Amygdala (tissue), 56 donors: Measurements from ENCODE around the gene NME9.

Source experiments
- DNase-seq, 56 donors: peaks; one replicate each; lab custom pipeline; 2025; lab: John Stamatoyannopoulos, UW

Gene NME9

DNA sequence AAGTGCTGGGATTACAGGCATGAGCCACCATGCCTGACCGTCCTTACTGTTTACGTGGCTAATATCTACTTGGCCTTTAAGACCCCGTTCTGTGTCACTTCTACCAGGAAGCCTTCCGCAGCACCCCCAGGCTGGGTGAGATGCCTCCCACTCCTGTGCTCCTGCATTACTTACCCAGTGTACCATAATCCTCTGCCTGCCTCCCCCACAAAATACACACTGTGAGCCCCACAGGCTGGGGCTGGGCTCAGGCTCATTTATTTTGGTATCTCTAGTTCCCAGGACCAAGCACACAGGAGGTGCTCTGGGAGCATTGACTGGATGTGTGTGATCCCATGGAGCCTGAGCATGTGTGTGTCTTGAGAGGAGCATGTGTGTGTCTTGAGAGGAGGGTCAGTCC is 33.7 kb upstream of the NME9 start:
- DNase-seq: no peak

DNA sequence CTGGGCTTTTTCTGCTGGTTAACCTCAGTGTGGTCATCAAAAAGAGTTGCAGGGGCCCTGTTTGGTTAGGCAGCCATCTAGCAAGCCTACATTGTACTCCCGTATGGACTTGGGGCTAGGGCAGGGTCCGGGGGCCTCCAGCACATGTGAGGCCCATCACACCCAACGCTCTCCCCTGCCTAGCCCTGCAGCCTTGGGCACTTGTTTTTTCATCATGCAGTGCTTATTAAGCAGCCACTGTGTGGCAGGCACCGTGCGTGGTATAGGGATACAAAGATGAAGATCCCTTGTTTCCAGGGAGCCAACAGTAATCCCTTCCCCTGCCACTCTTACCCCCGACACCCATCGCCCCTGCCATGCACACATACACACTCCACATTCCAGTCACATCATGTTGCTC is 32.9 kb upstream of the NME9 start:
- peak in 5 of 56 donors; percentile 8 to 65 (median 21) for DNase-seq

- no peak for DNase-seq
These were observed 31.9 kb upstream of the NME9 start for GRCh38 chr3:138361561-138361971.

DNA sequence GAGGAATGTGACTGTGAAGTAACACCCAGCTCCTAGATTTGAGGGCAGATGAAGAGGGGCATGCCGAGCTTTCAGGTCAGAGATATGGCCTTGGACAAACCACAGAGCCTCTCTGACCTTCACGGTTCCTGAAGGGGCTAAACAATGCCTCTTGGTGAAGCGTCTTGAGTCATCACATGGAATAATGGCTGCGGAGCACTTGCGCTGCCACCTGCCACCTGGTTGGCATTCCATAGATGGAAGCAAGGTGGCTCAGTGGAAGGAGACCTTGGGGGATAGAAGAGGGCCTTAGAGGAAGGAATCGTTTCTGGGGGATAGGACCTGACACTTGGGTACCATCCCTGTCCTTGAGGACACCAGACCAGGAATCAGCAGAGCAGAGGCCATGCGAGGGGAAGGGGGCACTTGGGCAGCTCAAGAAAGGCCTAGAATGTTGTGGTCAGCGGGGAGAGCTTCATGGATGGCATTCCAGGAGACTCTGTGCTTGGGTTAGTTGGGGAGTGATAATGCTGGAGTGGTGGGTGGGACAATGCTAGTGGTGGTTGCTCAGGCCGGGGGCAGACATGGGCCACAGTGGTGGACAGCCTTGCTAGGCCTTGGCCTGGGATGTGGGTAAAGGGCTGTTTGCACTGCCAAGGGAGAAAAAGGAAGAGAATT is 31.3 kb upstream of the NME9 start:
- no peak for DNase-seq

DNA sequence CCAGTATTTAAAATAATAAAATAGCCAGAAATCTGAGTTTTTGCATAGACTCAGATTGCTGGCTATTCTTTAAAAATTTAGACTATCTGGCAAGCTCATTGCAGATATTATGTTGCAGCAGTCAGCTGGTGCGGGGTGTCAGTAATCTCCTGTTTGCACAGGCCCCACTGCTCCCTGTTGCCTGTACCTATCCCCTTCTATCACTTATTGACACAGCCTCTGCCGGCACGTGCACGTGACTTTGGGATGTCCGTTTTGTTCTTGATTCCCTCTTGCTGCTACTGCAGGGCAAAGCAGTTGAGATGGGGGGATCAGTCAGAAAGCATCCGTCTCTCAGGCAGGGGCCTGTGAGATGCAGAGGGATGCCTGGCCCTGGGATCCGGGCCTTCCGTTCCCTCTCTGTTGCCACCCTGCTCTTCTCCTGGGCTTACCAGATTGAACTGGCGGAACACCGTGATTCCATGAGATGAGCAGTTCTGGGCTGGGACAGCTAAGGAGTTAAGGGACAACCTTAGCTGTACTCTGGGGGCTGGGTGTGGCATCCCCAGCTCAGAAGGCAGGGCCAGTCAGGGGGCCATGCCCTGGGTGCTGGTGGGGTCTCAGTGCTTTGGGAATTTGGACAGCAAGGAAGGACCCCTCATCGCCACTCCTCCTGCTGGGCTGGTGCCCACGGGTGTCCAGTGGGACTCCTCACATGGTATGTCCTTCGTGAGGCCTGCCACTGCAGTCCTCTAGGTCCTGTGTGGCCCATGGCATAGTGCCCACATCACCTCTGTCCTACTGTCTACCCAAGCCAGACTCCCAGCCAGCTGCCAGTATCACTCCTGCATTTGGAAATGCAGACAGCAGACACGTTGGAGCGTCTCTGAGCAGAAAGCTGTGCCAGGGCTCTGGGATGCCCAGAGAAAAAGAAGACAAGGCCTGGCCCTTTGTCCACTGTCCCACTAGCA is 30.5 kb upstream of the NME9 start:
- no peak for DNase-seq

DNA sequence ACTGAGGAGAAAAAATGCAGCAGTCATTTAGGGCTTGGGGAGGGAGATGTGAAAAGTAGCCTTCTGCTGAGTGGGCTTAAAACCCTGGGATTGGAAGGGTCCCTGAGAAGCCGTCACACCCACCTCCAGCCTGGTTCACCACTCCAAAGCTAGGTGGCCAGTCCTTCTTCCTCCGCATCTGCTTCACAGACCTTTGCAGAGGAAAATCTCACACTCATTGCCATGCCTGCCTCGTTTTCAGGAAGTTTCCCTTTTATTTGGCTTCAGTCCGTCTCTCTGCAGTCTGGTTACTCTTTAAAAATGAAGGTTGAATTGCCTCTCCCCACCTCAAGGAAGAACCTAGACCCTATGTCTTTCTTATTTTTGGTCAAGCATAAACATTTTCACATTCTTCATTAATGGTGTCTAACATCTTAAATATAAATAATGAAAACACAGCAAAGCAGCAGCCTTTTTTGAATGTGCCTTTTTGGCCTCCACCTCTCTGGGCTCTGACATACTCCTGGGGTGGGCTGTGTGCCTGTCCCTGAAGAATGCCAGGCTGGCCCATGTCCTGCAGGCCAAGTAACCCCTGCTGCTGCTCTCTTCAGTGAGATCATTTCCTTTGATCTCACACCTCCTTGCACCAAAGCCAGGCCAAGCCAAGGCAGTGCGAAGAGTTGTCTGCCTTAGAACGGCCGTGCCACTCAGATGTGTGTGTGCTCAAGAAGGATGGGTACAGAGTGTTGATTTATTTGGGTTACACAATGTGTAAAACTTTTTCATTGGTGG is 29.7 kb upstream of the NME9 start:
- peak in 4 of 56 donors; percentile 14 to 41 (median 30) for DNase-seq

DNA sequence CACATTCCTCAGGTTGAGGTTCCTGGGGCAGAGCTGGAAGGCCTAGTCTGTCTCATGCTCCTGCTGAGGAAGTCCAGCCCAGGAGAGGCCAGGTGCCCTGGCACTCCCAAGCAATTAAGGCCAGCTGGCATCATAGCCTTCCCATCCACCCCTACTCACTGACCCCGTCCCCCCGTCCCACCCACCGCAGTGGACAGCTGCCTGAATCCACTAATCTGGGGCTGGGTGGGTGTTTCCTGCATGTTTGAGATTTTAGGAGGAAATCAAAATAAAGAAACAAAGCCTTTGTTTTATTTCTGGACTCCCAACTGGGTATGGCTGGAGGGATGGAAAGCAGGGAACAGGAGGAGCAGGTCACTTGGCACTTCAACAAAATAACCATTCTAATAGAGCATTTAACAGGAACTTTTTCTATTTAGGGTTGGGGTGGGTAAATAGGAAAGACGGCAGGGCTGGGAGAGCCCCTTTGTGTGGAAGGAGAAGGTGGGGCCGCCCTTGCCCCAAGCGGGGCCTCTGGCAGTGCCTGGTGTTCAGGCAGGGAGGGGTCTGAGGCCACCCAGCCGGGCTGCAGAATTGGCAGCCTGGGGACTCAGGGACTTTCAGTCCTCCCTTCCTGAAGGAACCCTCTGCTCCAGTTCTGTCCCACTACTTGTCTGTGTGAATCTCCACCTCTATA is 27.2 kb upstream of the NME9 start:
- peak in 18 of 56 donors; percentile 12 to 70 (median 36) for DNase-seq

DNA sequence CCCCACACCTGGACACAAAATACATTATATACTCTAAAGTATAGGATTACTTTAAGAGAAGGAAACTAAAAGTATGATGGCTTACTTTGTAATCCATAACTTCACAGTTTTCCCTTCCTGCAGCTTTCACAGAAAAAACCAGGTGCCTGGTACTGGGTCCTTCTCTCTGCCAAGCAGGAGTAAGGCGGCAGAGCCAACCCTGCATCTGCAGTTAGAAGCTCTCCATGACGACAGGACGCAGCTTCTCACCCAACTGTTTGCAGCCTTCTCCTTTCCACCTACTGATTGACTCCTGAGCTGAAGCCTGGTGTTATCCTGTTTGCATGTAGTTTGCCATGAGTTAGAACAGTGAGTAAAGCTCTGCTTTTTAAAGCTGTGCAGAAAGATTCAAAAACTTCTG is 25.4 kb upstream of the NME9 start:
- no peak for DNase-seq

DNA sequence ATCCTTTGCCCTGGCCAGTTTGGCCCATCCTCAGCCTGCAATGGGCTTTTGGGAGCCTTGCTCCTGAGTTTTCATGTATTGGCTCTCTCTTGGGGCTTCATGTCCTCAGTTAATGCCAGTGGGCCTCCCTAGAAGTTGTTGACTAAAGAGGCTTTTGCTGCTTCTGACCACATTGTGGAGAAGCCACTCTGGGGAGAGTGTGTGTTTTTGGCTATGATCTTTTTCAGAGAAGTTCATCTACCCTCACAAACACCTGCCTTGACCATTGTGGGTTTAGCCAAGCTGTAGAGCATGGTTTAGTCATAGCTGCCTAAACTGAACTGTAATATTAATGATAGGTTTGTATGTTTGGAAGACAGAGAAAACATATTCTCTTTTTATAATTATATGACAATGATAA is 24.7 kb upstream of the NME9 start:
- DNase-seq: no peak

DNA sequence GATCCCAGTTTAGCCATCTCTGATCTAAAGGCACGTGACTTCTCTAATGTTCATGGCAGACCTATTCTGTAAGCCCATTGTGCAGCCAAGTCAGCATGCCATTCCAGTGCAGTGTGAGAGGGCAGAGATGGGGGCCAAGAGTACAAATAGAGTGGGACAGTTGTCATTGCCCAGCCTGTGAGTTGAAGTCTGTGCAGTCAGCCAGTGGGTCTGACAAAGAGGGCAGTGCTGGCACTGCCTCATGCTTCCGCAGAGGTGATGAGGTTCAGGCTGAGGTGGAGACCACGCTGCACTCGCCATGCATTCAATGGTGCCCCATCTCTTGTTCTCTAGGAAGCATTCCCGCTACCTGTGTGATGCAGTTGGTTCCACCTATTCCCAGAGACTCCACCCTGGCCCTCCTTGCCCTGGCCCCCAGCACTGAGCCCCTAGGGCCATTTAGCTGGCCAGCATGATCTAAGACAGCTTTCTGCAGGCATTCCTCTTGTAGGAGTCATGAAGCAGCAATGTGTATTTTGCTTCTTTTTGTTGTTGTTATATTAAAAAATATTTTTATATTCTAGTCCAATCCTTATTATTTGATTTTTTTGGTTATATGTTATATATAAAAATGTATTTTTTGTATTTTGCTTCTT is 22.4 kb upstream of the NME9 start:
- DNase-seq: no peak

- DNase-seq: no peak
These were observed 21.5 kb upstream of the NME9 start for GRCh38 chr3:138351151-138351550.

- peak in 2 of 56 donors; percentile 17 to 65 for DNase-seq
These were observed 20.4 kb upstream of the NME9 start for GRCh38 chr3:138349926-138350665.

- DNase-seq: peak in 11 of 56 donors; percentile 17 to 62 (median 48)
These were observed 19.4 kb upstream of the NME9 start for GRCh38 chr3:138348754-138349739.

- peak in 48 of 56 donors; percentile 18 to 90 (median 62) for DNase-seq
These were observed 18.5 kb upstream of the NME9 start, which contains the start of gene MRAS for GRCh38 chr3:138347960-138348753. Gene MRAS, plus strand, starts transcription at chr3:138348579. Its CDS starts 24,305 bp downstream, at chr3:138372884.

- DNase-seq: no peak
These were observed 15.1 kb upstream of the NME9 start for GRCh38 chr3:138344754-138345153.

DNA sequence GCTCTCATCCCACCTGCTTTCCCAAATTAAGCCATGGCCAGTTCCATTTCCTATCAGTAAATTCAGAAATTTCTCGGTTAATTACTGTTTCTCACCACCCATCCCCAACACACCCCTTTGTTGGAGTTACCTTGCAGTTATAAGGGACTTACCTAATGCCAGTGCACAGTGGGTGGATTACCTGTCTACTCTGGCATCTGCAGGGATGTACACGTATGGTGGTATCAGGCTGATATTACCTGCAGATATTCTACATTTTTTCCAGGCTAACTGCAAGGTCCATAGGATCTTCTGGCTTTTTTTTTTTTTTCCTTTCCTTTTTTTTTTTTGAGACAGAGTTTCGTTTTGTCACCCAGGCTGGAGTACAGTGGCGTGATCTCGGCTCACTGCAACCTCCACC is 10.9 kb upstream of the NME9 start:
- no peak for DNase-seq

- DNase-seq: no peak
These were observed 9.2 kb upstream of the NME9 start for GRCh38 chr3:138338811-138339210.
